A549 (cell line): ENCODE data around the gene FAM241B. TPM values are rescaled to one million over a fixed set of nuclear protein-coding genes. Genes with fewer than 3 reads are reported as not detected.

Experiments
- ATAC-seq, 2 experiments: fragments of 200-7000 bp in 1 of 2; fragments of >200 bp in 1 of 2; cut with Nextera tagmentation in 1 of 2; cut with Tn5 transposase in 1 of 2; 3 replicates each; pipeline versions ENCODE4 v1.8.0 to v1.9.1; 2018 to 2020; ENCODE audit warnings: mild to moderate bottlenecking in 1 of 2, moderate library complexity in 1 of 2
- CTCF ChIA-PET: fragments of 300-600 bp; sonication (Branson Sonifier 250); formaldehyde crosslinking; extraction: SDS; loops from one replicate; lab custom pipeline; 2021; ENCODE audit warnings: antibody characterized with exemption, inconsistent platforms; lab: Yijun Ruan, JAX
- POLR2A ChIA-PET: fragments of 350-600 bp; formaldehyde crosslinking; extraction: SDS; loops from one replicate; lab custom pipeline; 2021; ENCODE audit warnings: antibody characterized with exemption, inconsistent platforms; lab: Yijun Ruan, JAX
- DNase-seq, 2 experiments: peaks; one replicate each; pipeline versions ENCODE4 v3.0.0 to v3.0.0-alpha.2; 2011 to 2016; ENCODE audit warnings: low read depth in 1 of 2, low spot score in 1 of 2
- FAIRE-seq: peaks from 2 replicates; lab custom pipeline; 2011; peaks lifted over from hg19 to GRCh38; lab: Jason Lieb, UNC
- H3K27ac ChIP-seq, 2 experiments: fragments of >200 bp; sonication (Bioruptor Twin); formaldehyde crosslinking; 3 replicates each; pipeline ENCODE4 v1.5.1; 2016 to 2017
- H3K4me1 ChIP-seq: fragments of >200 bp; sonication (Bioruptor Twin); formaldehyde crosslinking; 3 replicates; pipeline ENCODE4 v1.6.1; 2016
- H3K4me2 ChIP-seq: fragments of >200 bp; sonication (Bioruptor Twin); formaldehyde crosslinking; 3 replicates; pipeline ENCODE4 v1.6.1; 2016
- H3K4me3 ChIP-seq: fragments of >200 bp; sonication (Bioruptor Twin); formaldehyde crosslinking; 3 replicates; pipeline ENCODE4 v1.5.1; 2016
- H3K9me3 ChIP-seq: fragments of >200 bp; sonication (Bioruptor Twin); formaldehyde crosslinking; 3 replicates; pipeline ENCODE4 v1.6.1; 2016
- CBX8 ChIP-seq: fragments of 200-600 bp; sonication (generic); IDR thresholded peaks from 2 replicates; pipeline ENCODE4 v1.6.1; 2016
- EHMT2 ChIP-seq: fragments of 200-600 bp; sonication (generic); IDR thresholded peaks from 2 replicates; pipeline ENCODE4 v1.6.1; 2016; ENCODE audit warnings: antibody characterized with exemption, low read depth, mild to moderate bottlenecking, moderate library complexity
- EP300 ChIP-seq, 2 experiments: fragments of >200 bp; sonication (Bioruptor Twin); formaldehyde crosslinking; IDR thresholded peaks; 2 replicates in 1 of 2; 3 replicates in 1 of 2; pipeline ENCODE4 v1.6.1; 2016 to 2017
- FOSL2 ChIP-seq, 2 experiments: fragments of 450-650 bp in 1 of 2; fragments of >200 bp in 1 of 2; sonication (Bioruptor Twin) in 1 of 2; formaldehyde crosslinking; IDR thresholded peaks; 2 replicates each; pipeline versions ENCODE4 v1.5.0 to v1.6.1; 2016 to 2020; ENCODE audit warnings: mild to moderate bottlenecking in 1 of 2, moderate library complexity in 1 of 2
- FOXS1 ChIP-seq: fragments of 250-450 bp; sonication (Bioruptor Pico); IDR thresholded peaks from 2 replicates; pipeline ENCODE4 v1.5.0; 2020; ENCODE audit warnings: mild to moderate bottlenecking, moderate library complexity
- HDAC2 ChIP-seq: fragments of 200-600 bp; sonication (generic); IDR thresholded peaks from 2 replicates; pipeline ENCODE4 v1.6.1; 2016
- HOXB5 ChIP-seq: fragments of 250-450 bp; sonication (Bioruptor Pico); IDR thresholded peaks from 2 replicates; pipeline ENCODE4 v1.5.0; 2020; ENCODE audit warnings: mild to moderate bottlenecking, moderate library complexity
- JUN ChIP-seq, 2 experiments: fragments of >200 bp; sonication (Bioruptor Twin); formaldehyde crosslinking; IDR thresholded peaks; 2 replicates in 1 of 2; 3 replicates in 1 of 2; pipeline ENCODE4 v1.6.1; 2016 to 2017
- JUNB ChIP-seq: fragments of >200 bp; sonication (Bioruptor Twin); formaldehyde crosslinking; IDR thresholded peaks from 2 replicates; pipeline ENCODE4 v1.6.1; 2016
- MAZ ChIP-seq: fragments of 150-350 bp; IDR thresholded peaks from 2 replicates; pipeline ENCODE4 v1.6.1; 2014; ENCODE audit warnings: antibody characterized with exemption, low read depth, low read length, borderline replicate concordance
- MYC ChIP-seq: IDR thresholded peaks from 2 replicates; pipeline ENCODE4 v1.6.1; 2012; ENCODE audit warnings: mild to moderate bottlenecking, inconsistent platforms, low read length, improper control_type of control experiment, borderline replicate concordance
- NFE2L2 ChIP-seq: fragments of 150-350 bp; conservative IDR thresholded peaks from 2 replicates; pipeline ENCODE4 v1.6.1; 2014; ENCODE audit warnings: low read length
- PHF8 ChIP-seq: fragments of 200-600 bp; sonication (generic); IDR thresholded peaks from 2 replicates; pipeline ENCODE4 v1.6.1; 2016; ENCODE audit warnings: low read depth, mild to moderate bottlenecking, antibody characterized with exemption, moderate library complexity, borderline replicate concordance
- POLR2AphosphoS2 ChIP-seq: conservative IDR thresholded peaks from 2 replicates; pipeline ENCODE4 v1.6.1; 2012; ENCODE audit warnings: low read length, improper control_type of control experiment, inconsistent platforms
- RAD21 ChIP-seq, 2 experiments: fragments of >200 bp in 1 of 2; sonication (Bioruptor Twin) in 1 of 2; formaldehyde crosslinking in 1 of 2; IDR thresholded peaks in 1 of 2; conservative IDR thresholded peaks in 1 of 2; 2 replicates in 1 of 2; 3 replicates in 1 of 2; pipeline ENCODE4 v1.6.1; 2012 to 2018; ENCODE audit warnings: inconsistent platforms in 1 of 2
- RFX5 ChIP-seq: fragments of 450-650 bp; IDR thresholded peaks from 2 replicates; pipeline ENCODE4 v1.7.1; 2014; ENCODE audit warnings: antibody characterized with exemption, mild to moderate bottlenecking, moderate library complexity
- RNF2 ChIP-seq: fragments of 200-600 bp; sonication (generic); IDR thresholded peaks from 2 replicates; pipeline ENCODE4 v1.6.1; 2016; ENCODE audit warnings: low read depth, mild to moderate bottlenecking, antibody characterized with exemption, moderate library complexity, borderline replicate concordance
- SMC3 ChIP-seq: fragments of >200 bp; sonication (Bioruptor Twin); formaldehyde crosslinking; IDR thresholded peaks from 3 replicates; pipeline ENCODE4 v1.6.1; 2018; ENCODE audit warnings: inconsistent platforms
- TP53 ChIP-seq: fragments of 250-450 bp; sonication (Bioruptor Pico); IDR thresholded peaks from 2 replicates; pipeline ENCODE4 v1.5.0; 2021; ENCODE audit warnings: mild to moderate bottlenecking, moderate library complexity
- ZC3H11A ChIP-seq: fragments of 450-650 bp; IDR thresholded peaks from 2 replicates; pipeline ENCODE4 v1.6.1; 2014; ENCODE audit warnings: antibody characterized with exemption, mild to moderate bottlenecking
- ZFP36 ChIP-seq: fragments of 450-650 bp; IDR thresholded peaks from 2 replicates; pipeline ENCODE4 v1.6.1; 2014; ENCODE audit warnings: borderline replicate concordance; ENCODE audit not compliant: partially characterized antibody
- ZSCAN20 ChIP-seq: fragments of 250-450 bp; sonication (Bioruptor Pico); IDR thresholded peaks from 2 replicates; pipeline ENCODE4 v1.8.0; 2022; ENCODE audit warnings: mild to moderate bottlenecking, moderate library complexity
- WGBS: methylation state at CpG from one replicate; pipeline ENCODE4 v1.1.6; 2017; ENCODE audit errors: missing lambda C conversion rate; 5-methylcytosine and 5-hydroxymethylcytosine counted together
- polyA plus RNA-seq, 4 experiments: library from polyadenylated mRNA; depleted of rRNA in 3 of 4; stranded (reverse); fragments of >200 nt; fragmentation: RNase III in 1 of 4; extraction: RNeasy Plus Mini Kit Qiagen cat#74134 plus additional on column Dnase treatment in 1 of 4; gene quantifications; 2 replicates in 3 of 4; 3 replicates in 1 of 4; pipeline ENCODE4 v1.2.3, GENCODE V29; 2011 to 2017
- TF ChIP-seq, protein P1 (sequence below): fragments of 200-600 bp; sonication (generic); IDR thresholded peaks from 2 replicates; pipeline ENCODE4 v1.6.1; 2016; ENCODE audit warnings: antibody characterized with exemption, mild to moderate bottlenecking, moderate library complexity
- TF ChIP-seq, protein P2 (sequence below): fragments of 250-450 bp; sonication (Bioruptor Pico); IDR thresholded peaks from 2 replicates; pipeline ENCODE4 v1.5.0; 2020; ENCODE audit warnings: low read depth, mild to moderate bottlenecking, moderate library complexity
- TF ChIP-seq, protein P3 (sequence below): fragments of 150-350 bp; IDR thresholded peaks from 2 replicates; pipeline ENCODE4 v1.6.1; 2014; ENCODE audit warnings: low read depth, mild to moderate bottlenecking, low read length
- TF ChIP-seq, protein P4 (sequence below): fragments of 250-450 bp; sonication (Bioruptor Pico); IDR thresholded peaks from 2 replicates; pipeline ENCODE4 v1.5.0; 2021; ENCODE audit warnings: mild to moderate bottlenecking, moderate library complexity, borderline replicate concordance

Gene FAM241B
- polyA plus RNA-seq, 2 of the 4 experiments (the other 2 are of a cell fraction): 22.8 to 23.8 TPM

DNA sequence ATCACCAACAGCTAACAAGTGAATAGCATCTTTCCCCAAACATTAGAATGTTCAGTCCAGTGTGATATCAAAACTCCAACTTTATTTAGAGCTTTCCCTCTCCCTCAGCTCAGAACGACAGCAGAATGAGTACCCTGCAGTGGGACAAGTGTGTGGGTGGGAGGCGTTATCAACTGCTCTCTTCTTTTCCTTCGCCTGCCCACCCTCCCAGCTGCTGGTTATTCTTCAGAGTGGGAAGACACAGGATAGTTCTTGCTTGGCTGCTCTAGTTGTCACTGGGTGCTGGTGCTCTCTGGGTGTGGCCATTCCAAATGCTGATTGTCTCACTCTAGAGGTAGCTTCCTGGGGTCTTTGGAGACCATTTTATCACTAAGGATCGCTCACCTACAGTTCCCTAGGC is 13.7 kb upstream of the FAM241B start:
- H3K4me2 ChIP-seq: no peak overlapping the region
- TF ChIP-seq ZSCAN20 (CRISPR knock-in tag) (no peak), PHF8 (no peak), HDAC2 (no peak), ZC3H11A (no peak), NFE2L2 (no peak), TP53 (no peak), RFX5 (no peak), EP300 (IDR thresholded peaks at IDR 0.05) (no peak), RNF2 (no peak), RAD21 (conservative IDR thresholded peaks at IDR 0.05 in 1 of 2, IDR thresholded peaks at IDR 0.05 in 1 of 2) (no peak), POLR2AphosphoS2 (no peak)
- TF ChIP-seq, protein P1, sequence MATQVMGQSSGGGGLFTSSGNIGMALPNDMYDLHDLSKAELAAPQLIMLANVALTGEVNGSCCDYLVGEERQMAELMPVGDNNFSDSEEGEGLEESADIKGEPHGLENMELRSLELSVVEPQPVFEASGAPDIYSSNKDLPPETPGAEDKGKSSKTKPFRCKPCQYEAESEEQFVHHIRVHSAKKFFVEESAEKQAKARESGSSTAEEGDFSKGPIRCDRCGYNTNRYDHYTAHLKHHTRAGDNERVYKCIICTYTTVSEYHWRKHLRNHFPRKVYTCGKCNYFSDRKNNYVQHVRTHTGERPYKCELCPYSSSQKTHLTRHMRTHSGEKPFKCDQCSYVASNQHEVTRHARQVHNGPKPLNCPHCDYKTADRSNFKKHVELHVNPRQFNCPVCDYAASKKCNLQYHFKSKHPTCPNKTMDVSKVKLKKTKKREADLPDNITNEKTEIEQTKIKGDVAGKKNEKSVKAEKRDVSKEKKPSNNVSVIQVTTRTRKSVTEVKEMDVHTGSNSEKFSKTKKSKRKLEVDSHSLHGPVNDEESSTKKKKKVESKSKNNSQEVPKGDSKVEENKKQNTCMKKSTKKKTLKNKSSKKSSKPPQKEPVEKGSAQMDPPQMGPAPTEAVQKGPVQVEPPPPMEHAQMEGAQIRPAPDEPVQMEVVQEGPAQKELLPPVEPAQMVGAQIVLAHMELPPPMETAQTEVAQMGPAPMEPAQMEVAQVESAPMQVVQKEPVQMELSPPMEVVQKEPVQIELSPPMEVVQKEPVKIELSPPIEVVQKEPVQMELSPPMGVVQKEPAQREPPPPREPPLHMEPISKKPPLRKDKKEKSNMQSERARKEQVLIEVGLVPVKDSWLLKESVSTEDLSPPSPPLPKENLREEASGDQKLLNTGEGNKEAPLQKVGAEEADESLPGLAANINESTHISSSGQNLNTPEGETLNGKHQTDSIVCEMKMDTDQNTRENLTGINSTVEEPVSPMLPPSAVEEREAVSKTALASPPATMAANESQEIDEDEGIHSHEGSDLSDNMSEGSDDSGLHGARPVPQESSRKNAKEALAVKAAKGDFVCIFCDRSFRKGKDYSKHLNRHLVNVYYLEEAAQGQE: no peak
- TF ChIP-seq, protein P2, sequence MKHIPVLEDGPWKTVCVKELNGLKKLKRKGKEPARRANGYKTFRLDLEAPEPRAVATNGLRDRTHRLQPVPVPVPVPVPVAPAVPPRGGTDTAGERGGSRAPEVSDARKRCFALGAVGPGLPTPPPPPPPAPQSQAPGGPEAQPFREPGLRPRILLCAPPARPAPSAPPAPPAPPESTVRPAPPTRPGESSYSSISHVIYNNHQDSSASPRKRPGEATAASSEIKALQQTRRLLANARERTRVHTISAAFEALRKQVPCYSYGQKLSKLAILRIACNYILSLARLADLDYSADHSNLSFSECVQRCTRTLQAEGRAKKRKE (CRISPR knock-in tag): no peak
- TF ChIP-seq, protein P3, sequence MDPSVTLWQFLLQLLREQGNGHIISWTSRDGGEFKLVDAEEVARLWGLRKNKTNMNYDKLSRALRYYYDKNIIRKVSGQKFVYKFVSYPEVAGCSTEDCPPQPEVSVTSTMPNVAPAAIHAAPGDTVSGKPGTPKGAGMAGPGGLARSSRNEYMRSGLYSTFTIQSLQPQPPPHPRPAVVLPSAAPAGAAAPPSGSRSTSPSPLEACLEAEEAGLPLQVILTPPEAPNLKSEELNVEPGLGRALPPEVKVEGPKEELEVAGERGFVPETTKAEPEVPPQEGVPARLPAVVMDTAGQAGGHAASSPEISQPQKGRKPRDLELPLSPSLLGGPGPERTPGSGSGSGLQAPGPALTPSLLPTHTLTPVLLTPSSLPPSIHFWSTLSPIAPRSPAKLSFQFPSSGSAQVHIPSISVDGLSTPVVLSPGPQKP: no peak
- TF ChIP-seq, all 56 proteins: peak for 0
- no peak for ATAC-seq
- POLR2A ChIA-PET: no interaction called here
- no peak for FAIRE-seq
- no peak overlapping the region for H3K4me3 ChIP-seq
- DNase-seq: no peak
- CTCF ChIA-PET: interaction anchor here (0.6 to 3.7 kb wide), 5 partner anchors 13 to 209 kb away, joined by 3 to 11 read pairs (median 4); partner anchors contain the start of gene FAM241B
- H3K4me1 ChIP-seq: no peaks in the 10 kb centered on the region
- WGBS: 10% methylated on average over 4 of the region's 4 CpGs
- no peaks in the 10 kb centered on the region for H3K9me3 ChIP-seq
- H3K27ac ChIP-seq: no peak overlapping the region

DNA sequence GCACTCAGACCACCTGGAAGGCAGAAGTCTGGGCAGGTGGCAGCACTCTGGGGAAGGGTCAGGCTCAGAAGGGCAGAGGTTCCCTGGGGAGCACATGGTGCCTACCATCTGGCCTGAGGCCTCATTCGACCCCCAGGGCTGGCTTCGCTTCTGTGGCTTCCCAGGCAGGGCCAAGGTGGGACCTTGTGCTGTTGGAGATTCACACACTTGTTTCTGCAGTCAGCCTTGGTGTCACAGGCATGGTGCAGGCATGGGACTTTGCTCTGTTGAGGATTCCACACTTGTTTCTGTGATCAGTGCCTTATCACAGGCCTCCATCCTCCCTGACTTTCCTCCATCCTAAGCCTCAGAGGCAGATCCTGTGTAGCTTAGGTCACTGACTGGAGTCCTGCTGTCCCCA is 11.3 kb upstream of the FAM241B start:
- DNase-seq (no peak), FAIRE-seq (no peak), ATAC-seq (no peak)
- H3K4me1 ChIP-seq: no peaks in the 10 kb centered on the region
- peaks cover 19% of the 10 kb centered on the region for H3K9me3 ChIP-seq
- no peak overlapping the region for H3K4me3 ChIP-seq
- ChIA-PET POLR2A (no interaction called here), CTCF (interaction anchor here (0.9 to 3.7 kb wide), 4 partner anchors 10 to 211 kb away, joined by 3 to 11 read pairs (median 4); partner anchors contain the start of gene FAM241B)
- TF ChIP-seq MYC (no peak), HOXB5 (no peak), JUNB (no peak), FOXS1 (CRISPR knock-in tag) (no peak), TP53 (no peak), JUN (IDR thresholded peaks at IDR 0.05) (no peak), FOSL2 (IDR thresholded peaks at IDR 0.05) (no peak), FOSL2 (CRISPR knock-in tag; IDR thresholded peaks at IDR 0.05) (no peak), HDAC2 (no peak), MAZ (no peak), ZFP36 (no peak), SMC3 (no peak), EHMT2 (no peak), CBX8 (no peak)
- TF ChIP-seq, protein P4, sequence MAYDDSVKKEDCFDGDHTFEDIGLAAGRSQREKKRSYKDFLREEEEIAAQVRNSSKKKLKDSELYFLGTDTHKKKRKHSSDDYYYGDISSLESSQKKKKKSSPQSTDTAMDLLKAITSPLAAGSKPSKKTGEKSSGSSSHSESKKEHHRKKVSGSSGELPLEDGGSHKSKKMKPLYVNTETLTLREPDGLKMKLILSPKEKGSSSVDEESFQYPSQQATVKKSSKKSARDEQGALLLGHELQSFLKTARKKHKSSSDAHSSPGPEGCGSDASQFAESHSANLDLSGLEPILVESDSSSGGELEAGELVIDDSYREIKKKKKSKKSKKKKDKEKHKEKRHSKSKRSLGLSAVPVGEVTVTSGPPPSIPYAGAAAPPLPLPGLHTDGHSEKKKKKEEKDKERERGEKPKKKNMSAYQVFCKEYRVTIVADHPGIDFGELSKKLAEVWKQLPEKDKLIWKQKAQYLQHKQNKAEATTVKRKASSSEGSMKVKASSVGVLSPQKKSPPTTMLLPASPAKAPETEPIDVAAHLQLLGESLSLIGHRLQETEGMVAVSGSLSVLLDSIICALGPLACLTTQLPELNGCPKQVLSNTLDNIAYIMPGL (CRISPR knock-in tag): no peak
- 11% methylated on average over 2 of the region's 2 CpGs for WGBS
- no peak overlapping the region for H3K4me2 ChIP-seq
- no peak overlapping the region for H3K27ac ChIP-seq
